MM.1S (cell line): ENCODE results near the gene VEZF1.

Experiments used
- CTCF ChIP-seq: fragments of 300-600 bp; sonication (generic); IDR thresholded peaks from 2 replicates; pipeline ENCODE4 v1.5.1; 2016; ENCODE audit warnings: antibody characterized with exemption, low read length, mixed read lengths
- EZH2 ChIP-seq: fragments of 300-600 bp; sonication (generic); optimal IDR thresholded peaks from 2 replicates; pipeline ENCODE3; 2017; ENCODE audit warnings: low read depth, mild to moderate bottlenecking, antibody characterized with exemption, low read length, mixed read lengths
- EZH2phosphoT487 ChIP-seq: fragments of 300-600 bp; sonication (generic); IDR thresholded peaks from 2 replicates; pipeline ENCODE4 v1.6.1; 2018; ENCODE audit warnings: antibody characterized with exemption, low read length

GRCh38 chr17:57986841-57987580, 1.0 kb downstream of the VEZF1 start:
- no peak for TF ChIP-seq CTCF
- no peak for TF ChIP-seq EZH2
- TF ChIP-seq EZH2phosphoT487 = no peak
